Measurements from ENCODE around the gene MAP2K3.

MAP2K3 gene

DNA sequence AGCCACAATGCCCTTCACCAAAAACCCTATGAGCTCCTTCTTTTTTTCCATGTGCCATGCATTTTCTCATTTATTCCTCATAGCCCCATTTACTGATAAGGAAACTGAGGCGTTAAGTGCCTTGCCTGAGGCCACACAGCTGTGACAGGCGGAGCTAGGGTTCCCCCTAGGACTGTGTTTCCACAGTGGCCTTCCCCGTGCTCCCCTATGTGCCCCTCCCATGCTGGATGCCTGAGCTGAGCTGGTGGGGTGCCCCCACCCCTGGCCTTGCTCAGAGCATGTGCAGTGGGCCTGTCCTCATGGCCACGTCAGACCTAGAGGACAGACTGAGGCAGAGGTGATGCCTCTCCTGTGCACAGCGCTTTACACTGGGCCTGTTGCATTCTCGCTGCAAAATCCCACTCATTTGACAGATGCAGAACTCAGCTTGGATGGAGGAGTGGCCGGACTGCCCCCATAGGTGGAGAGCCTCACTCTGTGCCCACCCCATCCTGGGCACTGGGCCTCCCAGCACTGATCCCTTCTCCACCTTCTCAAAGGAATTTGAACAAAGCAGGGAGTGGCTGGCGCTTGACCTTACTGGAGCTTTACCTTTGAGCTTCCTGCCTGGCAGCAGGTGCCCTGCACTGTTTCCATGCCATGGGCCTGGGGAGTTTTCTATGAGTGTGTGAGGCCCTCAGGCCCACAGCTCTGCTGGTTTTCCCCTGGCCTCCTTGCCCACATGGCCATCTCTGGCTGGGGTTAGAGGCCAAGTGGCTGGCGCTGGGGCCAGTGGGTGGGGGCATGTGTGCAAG lies 2.6 kb downstream of the MAP2K3 start:
- H3K27ac ChIP-seq = peak overlapping the region; percentile 100
- H3K4me1 ChIP-seq (ENCODE audit: control insufficient read depth in 1 of 2, insufficient read depth in 1 of 2, low read depth in 1 of 2, low read length in 1 of 2) = peaks cover 65 to 69% of the 10 kb centered on the region in 2 experiments

DNA sequence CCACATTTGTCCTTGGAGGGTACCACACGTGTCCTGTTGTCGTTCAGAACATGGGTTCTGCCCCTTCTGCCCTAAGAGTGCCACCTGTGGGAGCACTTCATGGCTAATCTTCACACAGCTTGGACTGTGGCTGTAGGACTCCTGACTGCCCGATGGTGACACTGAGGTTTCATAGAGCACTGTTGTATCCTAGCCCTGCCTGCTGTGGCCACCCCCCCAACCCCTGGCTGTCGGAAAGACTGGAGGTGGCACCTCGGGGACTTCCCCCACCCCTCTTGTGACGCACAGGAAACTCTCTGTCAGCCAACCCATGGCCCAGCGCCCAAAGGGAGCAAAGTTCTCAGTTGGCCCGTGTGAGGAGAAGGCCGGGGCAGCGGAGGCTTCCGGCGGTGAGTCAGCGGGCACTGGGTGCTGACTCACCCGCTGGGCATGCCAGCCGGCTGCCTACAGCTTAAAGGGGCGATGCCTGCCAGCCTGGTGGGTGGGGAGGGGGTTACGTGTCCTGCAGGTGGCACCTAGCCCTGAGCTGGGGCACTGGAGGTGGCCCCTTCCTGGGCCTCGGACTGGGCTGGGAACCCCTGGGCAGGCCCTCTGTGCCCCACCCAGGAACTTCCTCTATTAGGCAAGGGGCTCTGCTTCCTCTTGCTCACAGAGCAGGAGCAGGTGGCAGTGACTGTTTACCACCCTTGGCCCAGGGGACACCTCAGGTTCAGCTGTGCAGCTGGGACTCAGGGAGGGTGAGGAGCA lies 3.4 kb downstream of the MAP2K3 start:
- H3K36me3 ChIP-seq = peaks cover 25% of the 10 kb centered on the region
- TF ChIP-seq, protein P1, sequence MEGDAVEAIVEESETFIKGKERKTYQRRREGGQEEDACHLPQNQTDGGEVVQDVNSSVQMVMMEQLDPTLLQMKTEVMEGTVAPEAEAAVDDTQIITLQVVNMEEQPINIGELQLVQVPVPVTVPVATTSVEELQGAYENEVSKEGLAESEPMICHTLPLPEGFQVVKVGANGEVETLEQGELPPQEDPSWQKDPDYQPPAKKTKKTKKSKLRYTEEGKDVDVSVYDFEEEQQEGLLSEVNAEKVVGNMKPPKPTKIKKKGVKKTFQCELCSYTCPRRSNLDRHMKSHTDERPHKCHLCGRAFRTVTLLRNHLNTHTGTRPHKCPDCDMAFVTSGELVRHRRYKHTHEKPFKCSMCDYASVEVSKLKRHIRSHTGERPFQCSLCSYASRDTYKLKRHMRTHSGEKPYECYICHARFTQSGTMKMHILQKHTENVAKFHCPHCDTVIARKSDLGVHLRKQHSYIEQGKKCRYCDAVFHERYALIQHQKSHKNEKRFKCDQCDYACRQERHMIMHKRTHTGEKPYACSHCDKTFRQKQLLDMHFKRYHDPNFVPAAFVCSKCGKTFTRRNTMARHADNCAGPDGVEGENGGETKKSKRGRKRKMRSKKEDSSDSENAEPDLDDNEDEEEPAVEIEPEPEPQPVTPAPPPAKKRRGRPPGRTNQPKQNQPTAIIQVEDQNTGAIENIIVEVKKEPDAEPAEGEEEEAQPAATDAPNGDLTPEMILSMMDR (IDR thresholded peaks at IDR 0.05) = peak; percentile 65
- peak overlapping the region; percentile 83 to 93 for H3K4me3 ChIP-seq (ENCODE audit: low read depth in 1 of 2, low read length in 1 of 2)
- no peaks in the 10 kb centered on the region for H3K9me3 ChIP-seq
- peaks cover 59 to 62% of the 10 kb centered on the region in 2 experiments for H3K4me1 ChIP-seq (ENCODE audit: control insufficient read depth in 1 of 2, insufficient read depth in 1 of 2, low read depth in 1 of 2, low read length in 1 of 2)
- H3K27ac ChIP-seq = peak overlapping the region; percentile 100
- peaks cover 6% of the 10 kb centered on the region for H3K27me3 ChIP-seq

More for the DNA sequence above, 2.6 kb downstream of the MAP2K3 start:
- peak overlapping the region; percentile 83 to 93 for H3K4me3 ChIP-seq (ENCODE audit: low read depth in 1 of 2, low read length in 1 of 2)
- peaks cover 18% of the 10 kb centered on the region for H3K36me3 ChIP-seq
- TF ChIP-seq, protein P1 (IDR thresholded peaks at IDR 0.05) = no peak
- peaks cover 6% of the 10 kb centered on the region for H3K27me3 ChIP-seq
- H3K9me3 ChIP-seq = no peaks in the 10 kb centered on the region

DNA sequence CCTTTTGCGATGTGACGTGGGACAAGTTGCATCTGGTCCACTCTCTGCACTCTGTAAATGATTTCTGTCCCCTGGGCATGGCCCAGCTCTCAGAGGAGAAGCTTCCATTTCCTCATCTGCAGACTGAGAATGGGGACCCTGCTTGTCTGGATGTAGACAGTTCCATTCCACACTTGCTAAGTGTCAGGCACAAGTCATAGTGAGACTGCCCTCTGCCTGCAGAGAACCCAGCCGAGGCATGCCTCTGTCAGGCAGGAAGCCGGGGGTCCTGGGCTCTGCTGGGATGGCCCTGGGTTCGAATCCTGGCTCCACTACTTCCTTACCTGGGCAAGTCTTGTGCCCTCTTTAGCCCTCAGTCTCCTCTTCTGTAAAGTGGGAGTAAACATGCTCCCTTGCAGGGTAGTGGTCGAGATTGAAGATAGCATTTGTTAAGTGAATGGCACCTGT lies 4.1 kb downstream of the MAP2K3 start:
- Histone ChIP-seq H3K36me3 (peaks cover 32% of the 10 kb centered on the region), H3K4me3 (ENCODE audit: low read depth in 1 of 2, low read length in 1 of 2) (peak overlapping the region; percentile 83 to 93), H3K9me3 (no peaks in the 10 kb centered on the region), H3K27ac (peak overlapping the region; percentile 100), H3K4me1 (ENCODE audit: control insufficient read depth in 1 of 2, insufficient read depth in 1 of 2, low read depth in 1 of 2, low read length in 1 of 2) (peaks cover 55 to 59% of the 10 kb centered on the region in 2 experiments), H3K27me3 (peaks cover 6% of the 10 kb centered on the region)
- TF ChIP-seq, protein P1 (IDR thresholded peaks at IDR 0.05) = no peak

DNA sequence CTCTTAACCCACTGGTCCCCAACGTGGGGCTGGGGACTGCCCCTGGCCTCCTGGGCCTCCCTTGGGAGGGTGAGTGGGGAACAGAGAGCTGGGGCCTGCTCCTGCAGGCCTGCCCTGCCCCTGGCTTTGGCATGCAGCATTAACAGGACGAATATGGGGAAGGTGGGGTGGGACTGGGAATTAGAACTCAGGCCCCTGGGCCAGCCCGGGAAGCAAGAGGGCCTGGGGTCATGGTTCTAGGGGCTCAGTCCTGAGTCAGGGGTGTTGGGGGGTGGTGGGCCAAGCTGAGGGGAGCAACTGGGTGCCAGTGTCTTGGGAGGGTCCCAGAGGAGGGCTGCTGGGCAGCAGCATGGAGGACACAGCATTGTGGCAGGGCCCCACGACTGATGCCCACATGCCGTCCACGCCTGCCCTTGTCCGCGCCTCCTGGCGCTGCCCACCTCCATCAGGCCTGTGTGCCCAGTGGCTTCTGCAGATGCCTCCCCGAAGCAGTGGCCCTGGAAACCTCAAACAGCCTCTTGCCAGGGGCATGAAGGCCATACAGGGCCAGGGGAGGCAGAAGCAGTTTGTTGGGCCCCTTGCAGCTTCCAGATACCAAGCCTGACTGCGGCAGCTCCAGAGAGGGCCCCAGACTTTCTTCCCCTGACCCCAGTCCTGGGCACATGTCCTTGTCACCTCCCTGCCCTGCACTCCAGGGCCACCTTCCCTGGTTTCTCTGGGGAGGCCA lies 4.8 kb downstream of the MAP2K3 start:
- Histone ChIP-seq H3K36me3 (peaks cover 40% of the 10 kb centered on the region), H3K27me3 (peaks cover 6% of the 10 kb centered on the region), H3K4me3 (ENCODE audit: low read depth in 1 of 2, low read length in 1 of 2) (peak overlapping the region; percentile 83 to 93), H3K27ac (peak overlapping the region; percentile 100), H3K4me1 (ENCODE audit: control insufficient read depth in 1 of 2, insufficient read depth in 1 of 2, low read depth in 1 of 2, low read length in 1 of 2) (peaks cover 49 to 55% of the 10 kb centered on the region in 2 experiments), H3K9me3 (no peaks in the 10 kb centered on the region)
- TF ChIP-seq, protein P1 (IDR thresholded peaks at IDR 0.05) = no peak

DNA sequence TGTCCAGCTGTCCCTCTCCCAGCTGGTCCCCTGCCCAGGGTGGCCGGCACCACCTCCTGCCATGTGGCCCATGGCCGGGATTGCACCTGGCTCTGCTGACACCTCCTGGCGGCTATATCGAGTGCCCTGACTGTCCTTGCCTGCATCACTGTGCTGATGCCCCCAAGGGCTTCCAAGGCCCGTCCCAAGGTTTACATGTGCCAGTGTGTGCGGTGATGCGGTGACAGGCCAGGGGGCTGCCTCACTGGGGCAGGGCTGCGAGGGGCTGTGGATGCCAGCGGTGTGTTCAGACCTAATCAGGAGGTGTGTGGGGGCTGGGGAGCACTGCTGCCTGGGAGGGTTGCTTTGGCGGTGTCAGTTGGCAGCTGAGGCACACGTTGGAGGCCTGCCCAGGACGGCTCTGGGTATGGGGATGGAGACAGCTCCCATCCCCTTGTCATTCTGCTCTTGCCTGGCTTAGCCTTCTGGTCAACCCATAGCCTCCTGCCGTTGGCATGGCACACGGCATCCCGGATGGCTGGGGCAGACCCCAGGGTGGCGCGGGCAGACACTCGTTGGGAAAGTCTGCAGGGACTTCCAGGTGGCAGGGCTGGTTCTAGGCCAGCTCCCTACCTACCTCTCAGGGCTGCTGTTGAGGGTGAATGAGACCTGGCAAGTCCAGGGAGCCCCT lies 5.5 kb downstream of the MAP2K3 start:
- peaks cover 40% of the 10 kb centered on the region for H3K36me3 ChIP-seq
- H3K27ac ChIP-seq = peak overlapping the region; percentile 100
- no peaks in the 10 kb centered on the region for H3K9me3 ChIP-seq
- peak overlapping the region; percentile 83 to 93 for H3K4me3 ChIP-seq (ENCODE audit: low read depth in 1 of 2, low read length in 1 of 2)
- H3K4me1 ChIP-seq (ENCODE audit: control insufficient read depth in 1 of 2, insufficient read depth in 1 of 2, low read depth in 1 of 2, low read length in 1 of 2) = peaks cover 49 to 55% of the 10 kb centered on the region in 2 experiments
- peaks cover 6% of the 10 kb centered on the region for H3K27me3 ChIP-seq
- TF ChIP-seq, protein P1 (IDR thresholded peaks at IDR 0.05) = no peak

Data from neutrophil (primary cell).